Activated CD4-positive, CD25-positive, alpha-beta regulatory T cell treated with anti-CD3 and anti-CD28 coated beads, Interleukin-2, amount 50 U/mL, for 16 hours (primary cell): ENCODE results near the gene SULT4A1.

Experiments used
- DNase-seq: peaks from one replicate; pipeline ENCODE4 v3.0.0-alpha.2; 2020; ENCODE audit warnings: low read depth, low spot score

Gene SULT4A1

GRCh38 chr22:43860831-43861230, 1.5 kb downstream of the SULT4A1 start:
- DNase-seq, result no peak

- DNase-seq, result no peak
Measured at GRCh38 chr22:43860126-43860525, 2.2 kb downstream of the SULT4A1 start.

- no peak for DNase-seq
Measured at GRCh38 chr22:43859621-43860020, 2.7 kb downstream of the SULT4A1 start.

GRCh38 chr22:43859176-43859575, 3.1 kb downstream of the SULT4A1 start:
- no peak for DNase-seq

- DNase-seq, result no peak
Measured at GRCh38 chr22:43858156-43858895, 4.0 kb downstream of the SULT4A1 start.

GRCh38 chr22:43857367-43857766, 4.9 kb downstream of the SULT4A1 start:
- DNase-seq, result no peak

- DNase-seq, result no peak
Measured at GRCh38 chr22:43855431-43855830, 6.9 kb downstream of the SULT4A1 start.

GRCh38 chr22:43854786-43855271, 7.5 kb downstream of the SULT4A1 start:
- no peak for DNase-seq

GRCh38 chr22:43854121-43854785, 8.1 kb downstream of the SULT4A1 start:
- DNase-seq, result no peak

GRCh38 chr22:43853328-43853931, 8.9 kb downstream of the SULT4A1 start:
- no peak for DNase-seq

GRCh38 chr22:43852573-43853327, 9.6 kb downstream of the SULT4A1 start:
- no peak for DNase-seq

GRCh38 chr22:43851979-43852307, 10.4 kb downstream of the SULT4A1 start:
- no peak for DNase-seq

GRCh38 chr22:43851058-43851978, 11.0 kb downstream of the SULT4A1 start:
- DNase-seq, result no peak

- no peak for DNase-seq
Measured at GRCh38 chr22:43850529-43850928, 11.8 kb downstream of the SULT4A1 start.

- no peak for DNase-seq
Measured at GRCh38 chr22:43849731-43850130, 12.6 kb downstream of the SULT4A1 start.

- DNase-seq, result no peak
Measured at GRCh38 chr22:43848366-43849171, 13.7 kb downstream of the SULT4A1 start.

GRCh38 chr22:43847376-43848289, 14.7 kb downstream of the SULT4A1 start:
- no peak for DNase-seq

GRCh38 chr22:43846966-43847365, 15.3 kb downstream of the SULT4A1 start:
- DNase-seq, result no peak

- DNase-seq, result no peak
Measured at GRCh38 chr22:43845981-43846380, 16.3 kb downstream of the SULT4A1 start.
